SK-N-MC (cell line): ENCODE results near the gene EXD3.

Source experiments
- EZH2 ChIP-seq: fragments of 200-600 bp; sonication (generic); IDR thresholded peaks from one replicate; pipeline ENCODE4 v1.6.1; 2017; ENCODE audit warnings: antibody characterized with exemption
- POLR2AphosphoS5 ChIP-seq: IDR thresholded peaks from 2 replicates; pipeline ENCODE4 v1.6.1; 2012; ENCODE audit warnings: mild to moderate bottlenecking, low read depth, low read length, borderline replicate concordance

DNA sequence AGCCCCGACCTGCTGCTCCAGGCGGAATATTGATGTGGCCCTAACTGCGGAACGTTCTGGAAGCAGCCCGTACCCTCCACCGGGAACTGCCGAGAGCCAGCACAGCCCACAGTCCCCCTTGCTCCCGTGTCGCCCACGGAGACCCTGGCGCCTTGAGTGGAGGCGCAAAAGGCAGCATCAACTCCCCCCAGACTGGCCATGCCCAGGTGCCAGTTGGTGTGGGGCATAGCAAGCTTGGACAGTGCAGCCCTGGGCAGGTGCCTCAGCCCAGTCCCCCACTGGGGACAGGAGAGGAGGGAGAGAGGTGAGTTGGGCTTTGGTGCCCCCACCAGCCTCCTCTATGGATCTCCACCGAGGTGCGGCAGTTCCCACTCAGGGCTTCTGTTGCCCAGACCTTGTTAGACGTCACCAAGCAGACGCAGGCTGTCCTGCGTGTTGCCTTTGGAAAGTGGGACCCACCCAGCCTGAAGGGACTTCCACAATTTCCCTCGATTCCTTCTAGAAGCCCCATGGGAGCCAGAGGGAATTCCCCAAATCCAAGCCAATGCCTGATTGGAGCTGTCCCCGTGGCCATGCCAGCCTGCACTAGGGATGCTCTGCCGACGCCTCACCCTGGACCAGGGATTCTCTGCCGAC is 101.1 kb downstream of the EXD3 start:
- TF ChIP-seq EZH2 (no peak), POLR2AphosphoS5 (no peak)
